Measurements from ENCODE around the gene PKHD1. TPM values are rescaled to one million over a fixed set of nuclear protein-coding genes. Genes with fewer than 3 reads are reported as not detected.

Gene PKHD1
- total RNA-seq, 4 donors from 2014 or later = 0.09 to 0.83 (median 0.29) TPM; not detected in 1

DNA sequence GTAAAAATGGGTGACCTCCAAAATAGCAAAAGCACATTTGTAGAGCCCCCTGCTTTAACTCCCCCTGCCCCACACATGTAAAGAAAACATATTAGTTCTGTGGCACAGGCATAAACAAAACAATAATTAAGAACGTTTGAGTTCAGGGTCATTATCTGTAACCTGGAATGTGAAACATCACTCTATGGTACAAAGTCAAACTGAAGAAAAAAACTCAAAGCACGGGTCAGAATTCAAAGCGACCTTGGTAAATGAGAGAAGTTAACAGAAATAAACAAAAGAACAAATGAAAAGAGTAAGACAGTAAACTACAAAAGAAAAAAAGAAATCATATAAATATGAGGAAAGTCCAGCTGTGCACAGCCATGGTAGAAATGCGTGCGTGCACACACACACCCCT lies 67.5 kb downstream of the PKHD1 start:
- Histone ChIP-seq H3K4me1 (no peaks in the 10 kb centered on the region), H3K4me3 (no peak overlapping the region), H3K27ac (no peak overlapping the region), H3K9me3 (no peaks in the 10 kb centered on the region), H3K36me3 (no peaks in the 10 kb centered on the region), H3K27me3 (no peaks in the 10 kb centered on the region)
- TF ChIP-seq, protein P1, sequence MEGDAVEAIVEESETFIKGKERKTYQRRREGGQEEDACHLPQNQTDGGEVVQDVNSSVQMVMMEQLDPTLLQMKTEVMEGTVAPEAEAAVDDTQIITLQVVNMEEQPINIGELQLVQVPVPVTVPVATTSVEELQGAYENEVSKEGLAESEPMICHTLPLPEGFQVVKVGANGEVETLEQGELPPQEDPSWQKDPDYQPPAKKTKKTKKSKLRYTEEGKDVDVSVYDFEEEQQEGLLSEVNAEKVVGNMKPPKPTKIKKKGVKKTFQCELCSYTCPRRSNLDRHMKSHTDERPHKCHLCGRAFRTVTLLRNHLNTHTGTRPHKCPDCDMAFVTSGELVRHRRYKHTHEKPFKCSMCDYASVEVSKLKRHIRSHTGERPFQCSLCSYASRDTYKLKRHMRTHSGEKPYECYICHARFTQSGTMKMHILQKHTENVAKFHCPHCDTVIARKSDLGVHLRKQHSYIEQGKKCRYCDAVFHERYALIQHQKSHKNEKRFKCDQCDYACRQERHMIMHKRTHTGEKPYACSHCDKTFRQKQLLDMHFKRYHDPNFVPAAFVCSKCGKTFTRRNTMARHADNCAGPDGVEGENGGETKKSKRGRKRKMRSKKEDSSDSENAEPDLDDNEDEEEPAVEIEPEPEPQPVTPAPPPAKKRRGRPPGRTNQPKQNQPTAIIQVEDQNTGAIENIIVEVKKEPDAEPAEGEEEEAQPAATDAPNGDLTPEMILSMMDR (IDR thresholded peaks at IDR 0.05) = no peak
- no peak for TF ChIP-seq POLR2A (IDR thresholded peaks at IDR 0.05)
- intact Hi-C loops (cut with DNase I; ENCODE audit: low total_unique reads) = no loop called here
- DNase-seq = no peak

GRCh38 chr6:52019092-52019491 lies 68.3 kb downstream of the PKHD1 start:
- intact Hi-C loops (cut with DNase I; ENCODE audit: low total_unique reads) = no loop called here
- Histone ChIP-seq H3K27me3 (no peaks in the 10 kb centered on the region), H3K9me3 (no peaks in the 10 kb centered on the region), H3K4me3 (no peak overlapping the region), H3K27ac (no peak overlapping the region), H3K4me1 (no peaks in the 10 kb centered on the region), H3K36me3 (no peaks in the 10 kb centered on the region)
- DNase-seq = no peak
- TF ChIP-seq, protein P1 (IDR thresholded peaks at IDR 0.05) = no peak
- TF ChIP-seq POLR2A (IDR thresholded peaks at IDR 0.05) = no peak

GRCh38 chr6:52016915-52017748 lies 70.3 kb downstream of the PKHD1 start:
- Histone ChIP-seq H3K36me3 (no peaks in the 10 kb centered on the region), H3K4me1 (no peaks in the 10 kb centered on the region), H3K27me3 (no peaks in the 10 kb centered on the region), H3K4me3 (no peak overlapping the region), H3K27ac (no peak overlapping the region), H3K9me3 (no peaks in the 10 kb centered on the region)
- no peak for DNase-seq
- no peak for TF ChIP-seq POLR2A (IDR thresholded peaks at IDR 0.05)
- TF ChIP-seq, protein P1 (IDR thresholded peaks at IDR 0.05) = no peak
- intact Hi-C loops (cut with DNase I; ENCODE audit: low total_unique reads) = no loop called here

- H3K27ac ChIP-seq = no peak overlapping the region
- no peaks in the 10 kb centered on the region for H3K27me3 ChIP-seq
- H3K36me3 ChIP-seq = no peaks in the 10 kb centered on the region
- H3K4me3 ChIP-seq = no peak overlapping the region
- intact Hi-C loops (cut with DNase I; ENCODE audit: low total_unique reads) = no loop called here
- no peak for DNase-seq
- TF ChIP-seq, protein P1 (IDR thresholded peaks at IDR 0.05) = no peak
- no peak for TF ChIP-seq POLR2A (IDR thresholded peaks at IDR 0.05)
- no peaks in the 10 kb centered on the region for H3K4me1 ChIP-seq
- no peaks in the 10 kb centered on the region for H3K9me3 ChIP-seq
These were observed 71.5 kb downstream of the PKHD1 start for GRCh38 chr6:52015953-52016352.

DNA sequence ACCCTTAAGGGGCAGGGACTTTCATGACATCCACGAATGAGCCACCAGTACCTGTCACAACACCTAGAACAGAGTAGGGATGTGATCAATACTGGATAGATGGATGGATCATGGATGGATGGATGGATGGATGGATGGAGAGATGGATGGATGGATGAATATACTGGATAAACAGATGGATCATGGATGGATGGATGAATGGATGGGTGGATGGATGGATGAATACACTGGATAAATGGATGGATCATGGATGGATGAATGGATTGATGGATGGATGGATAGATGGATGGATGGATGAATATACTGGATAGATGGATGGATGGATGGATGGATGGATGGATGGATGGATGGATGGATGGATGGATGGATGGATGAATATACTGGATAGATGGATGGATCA lies 73.0 kb downstream of the PKHD1 start:
- H3K4me1 ChIP-seq = no peaks in the 10 kb centered on the region

More for the DNA sequence above, 73.0 kb downstream of the PKHD1 start:
- no peak for DNase-seq
- H3K27ac ChIP-seq = no peak overlapping the region
- intact Hi-C loops (cut with DNase I; ENCODE audit: low total_unique reads) = no loop called here
- TF ChIP-seq POLR2A (IDR thresholded peaks at IDR 0.05) = no peak
- TF ChIP-seq, protein P1 (IDR thresholded peaks at IDR 0.05) = no peak
- no peaks in the 10 kb centered on the region for H3K36me3 ChIP-seq
- H3K9me3 ChIP-seq = no peaks in the 10 kb centered on the region
- H3K27me3 ChIP-seq = no peaks in the 10 kb centered on the region
- no peak overlapping the region for H3K4me3 ChIP-seq

All from uterus (tissue), 4 donors.